Progenitor cell of endocrine pancreas (in vitro differentiated cells): ENCODE results near the gene BYSL. TPM values are rescaled to one million over a fixed set of nuclear protein-coding genes. Genes with fewer than 3 reads are reported as not detected.

Source experiments
- DNase-seq: peaks from one replicate; pipeline ENCODE4 v3.0.0; 2021; ENCODE audit warnings: low spot score; ENCODE audit not compliant: unreplicated experiment
- H3K27ac Mint-ChIP-seq: 2 replicates; pipeline ENCODE4 v1.8.0; 2021; ENCODE audit warnings: mild to moderate bottlenecking, moderate library complexity, mixed read lengths
- H3K27me3 Mint-ChIP-seq: 2 replicates; pipeline ENCODE4 v1.8.0; 2021; ENCODE audit warnings: mixed read lengths
- H3K36me3 Mint-ChIP-seq: 2 replicates; pipeline ENCODE4 v1.8.0; 2022; ENCODE audit warnings: mixed read lengths; ENCODE audit not compliant: insufficient read depth
- H3K4me1 Mint-ChIP-seq: 2 replicates; pipeline ENCODE4 v1.8.0; 2021; ENCODE audit warnings: low read depth, mixed read lengths
- H3K4me3 Mint-ChIP-seq: 2 replicates; pipeline ENCODE4 v1.8.0; 2021; ENCODE audit warnings: low read depth, mild to moderate bottlenecking, moderate library complexity, mixed read lengths
- H3K9me3 Mint-ChIP-seq: 2 replicates; pipeline ENCODE4 v1.8.0; 2021; ENCODE audit warnings: low read depth, mixed read lengths
- total RNA-seq: library from RNA; stranded (reverse); gene quantifications from 2 replicates; pipeline ENCODE4 v1.2.1, GENCODE V29; 2021
- TF ChIP-seq, protein P1 (sequence below): fragments of 200-600 bp; sonication (generic); IDR thresholded peaks from one replicate; pipeline ENCODE4 v1.5.0; 2021; ENCODE audit warnings: antibody characterized with exemption, mild to moderate bottlenecking; ENCODE audit not compliant: unreplicated experiment

The BYSL gene
- total RNA-seq, 1 donor from 2014 or later = 32.8 TPM

- H3K27ac Mint-ChIP-seq = no peak overlapping the region
- no peak overlapping the region for H3K4me3 Mint-ChIP-seq
- peaks cover 5% of the 10 kb centered on the region for H3K36me3 Mint-ChIP-seq
- peaks cover 21% of the 10 kb centered on the region for H3K27me3 Mint-ChIP-seq
- TF ChIP-seq, protein P1, sequence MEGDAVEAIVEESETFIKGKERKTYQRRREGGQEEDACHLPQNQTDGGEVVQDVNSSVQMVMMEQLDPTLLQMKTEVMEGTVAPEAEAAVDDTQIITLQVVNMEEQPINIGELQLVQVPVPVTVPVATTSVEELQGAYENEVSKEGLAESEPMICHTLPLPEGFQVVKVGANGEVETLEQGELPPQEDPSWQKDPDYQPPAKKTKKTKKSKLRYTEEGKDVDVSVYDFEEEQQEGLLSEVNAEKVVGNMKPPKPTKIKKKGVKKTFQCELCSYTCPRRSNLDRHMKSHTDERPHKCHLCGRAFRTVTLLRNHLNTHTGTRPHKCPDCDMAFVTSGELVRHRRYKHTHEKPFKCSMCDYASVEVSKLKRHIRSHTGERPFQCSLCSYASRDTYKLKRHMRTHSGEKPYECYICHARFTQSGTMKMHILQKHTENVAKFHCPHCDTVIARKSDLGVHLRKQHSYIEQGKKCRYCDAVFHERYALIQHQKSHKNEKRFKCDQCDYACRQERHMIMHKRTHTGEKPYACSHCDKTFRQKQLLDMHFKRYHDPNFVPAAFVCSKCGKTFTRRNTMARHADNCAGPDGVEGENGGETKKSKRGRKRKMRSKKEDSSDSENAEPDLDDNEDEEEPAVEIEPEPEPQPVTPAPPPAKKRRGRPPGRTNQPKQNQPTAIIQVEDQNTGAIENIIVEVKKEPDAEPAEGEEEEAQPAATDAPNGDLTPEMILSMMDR = no peak
- no peak for DNase-seq
- no peaks in the 10 kb centered on the region for H3K9me3 Mint-ChIP-seq
- H3K4me1 Mint-ChIP-seq = peaks cover 7% of the 10 kb centered on the region
Measured at GRCh38 chr6:41935685-41936072, 14.4 kb downstream of the BYSL start.

DNA sequence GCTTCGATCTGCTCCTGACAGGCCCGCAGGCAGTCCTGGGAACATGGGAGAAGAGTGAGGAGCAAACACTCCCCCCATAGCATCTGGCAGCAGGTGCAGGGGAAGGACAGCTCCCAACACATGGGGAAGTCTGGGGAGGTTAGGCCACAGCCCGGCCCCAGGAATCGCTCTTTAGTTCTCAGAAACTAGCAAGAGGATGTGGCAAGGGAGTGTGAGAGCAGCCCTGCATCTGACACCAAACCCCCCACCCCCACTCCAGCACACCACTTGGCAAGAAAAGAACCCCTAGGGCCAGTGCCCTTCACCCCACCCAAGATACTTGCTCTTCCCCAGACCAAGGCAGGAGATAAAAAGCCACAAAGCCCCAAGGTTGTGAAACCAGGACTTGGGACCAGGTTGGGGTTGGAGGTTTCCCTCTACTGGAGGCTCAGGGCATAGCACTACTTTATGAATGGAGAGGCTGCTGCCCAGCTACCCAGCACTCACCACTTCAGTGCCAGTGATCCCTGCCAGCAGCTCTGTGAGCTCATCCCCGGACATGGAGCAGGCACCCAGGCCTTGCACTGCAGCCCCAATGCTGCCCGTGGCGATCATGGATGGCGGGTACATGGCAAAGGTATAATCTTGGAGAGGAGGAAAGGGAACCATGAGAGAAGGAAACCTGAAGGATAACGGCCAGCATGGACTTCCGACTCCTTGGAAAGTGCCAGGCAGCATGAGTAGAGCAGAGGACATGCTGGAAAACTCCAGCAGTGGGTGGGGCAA, 15.0 kb downstream of the BYSL start:
- Mint-ChIP-seq H3K36me3 (peaks cover 5% of the 10 kb centered on the region), H3K27ac (no peak overlapping the region), H3K27me3 (peaks cover 25% of the 10 kb centered on the region), H3K4me3 (no peak overlapping the region), H3K9me3 (no peaks in the 10 kb centered on the region), H3K4me1 (peaks cover 7% of the 10 kb centered on the region)
- peak; percentile 35 for DNase-seq
- TF ChIP-seq, protein P1 = peak; percentile 78

DNA sequence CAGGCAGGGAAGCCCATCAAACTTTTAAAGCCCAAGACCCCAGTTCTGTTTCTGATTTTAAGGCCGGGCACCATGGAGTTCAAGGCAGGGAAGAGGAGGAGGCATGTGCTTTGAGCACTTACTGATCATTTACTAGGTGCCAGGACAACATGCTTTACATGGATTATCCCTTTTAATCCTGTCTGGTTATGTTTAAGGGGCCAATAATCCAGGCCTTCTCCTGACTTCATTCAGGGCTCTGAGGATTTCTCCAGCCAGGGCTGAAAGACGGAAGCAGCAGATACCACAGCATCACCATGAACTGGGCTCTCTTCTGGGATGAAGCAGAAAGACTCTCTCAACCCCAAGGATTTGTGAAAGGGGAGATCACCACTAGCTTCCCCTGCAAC, 16.2 kb downstream of the BYSL start:
- DNase-seq = no peak
- H3K9me3 Mint-ChIP-seq = no peaks in the 10 kb centered on the region
- peaks cover 10% of the 10 kb centered on the region for H3K4me1 Mint-ChIP-seq
- TF ChIP-seq, protein P1 = no peak
- H3K4me3 Mint-ChIP-seq = no peak overlapping the region
- H3K27ac Mint-ChIP-seq = no peak overlapping the region
- H3K27me3 Mint-ChIP-seq = peaks cover 25% of the 10 kb centered on the region
- peaks cover 5% of the 10 kb centered on the region for H3K36me3 Mint-ChIP-seq

DNA sequence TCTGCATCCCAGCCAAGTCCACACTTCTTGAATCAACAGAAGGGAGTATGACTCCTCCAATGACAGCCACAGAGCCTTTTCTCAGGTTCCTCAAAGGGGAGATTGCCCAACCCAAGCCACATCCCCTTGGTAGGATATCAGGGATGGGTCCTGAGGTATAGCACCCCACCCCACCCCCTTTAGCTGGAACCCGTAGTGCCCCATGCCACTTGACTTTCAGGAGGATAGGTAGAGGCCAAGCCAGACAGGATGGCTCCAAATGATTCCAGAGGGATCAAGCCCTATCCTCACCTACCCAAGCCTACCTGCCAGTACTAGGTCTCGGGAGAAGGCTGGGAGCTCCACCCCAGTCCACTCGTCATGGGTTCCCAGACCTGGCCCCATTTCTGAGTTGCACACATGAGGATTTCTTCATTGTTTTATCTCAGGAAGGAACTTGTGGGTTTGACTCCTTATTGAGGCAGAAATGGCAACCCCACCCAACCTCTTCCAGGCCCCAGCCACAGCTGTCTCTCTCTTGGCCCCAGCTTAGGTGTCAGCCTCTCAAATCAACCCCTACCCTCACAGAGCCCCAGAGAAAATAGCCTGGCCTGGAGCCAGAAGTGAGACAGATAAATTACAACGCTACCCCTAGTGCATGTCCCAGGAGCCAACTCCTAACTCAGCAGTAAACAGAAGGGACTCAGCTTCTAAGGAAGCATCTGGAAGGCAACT, 16.7 kb downstream of the BYSL start:
- TF ChIP-seq, protein P1 = no peak
- H3K4me1 Mint-ChIP-seq = peaks cover 10% of the 10 kb centered on the region
- H3K27ac Mint-ChIP-seq = no peak overlapping the region
- H3K36me3 Mint-ChIP-seq = peaks cover 2% of the 10 kb centered on the region
- no peak for DNase-seq
- H3K9me3 Mint-ChIP-seq = no peaks in the 10 kb centered on the region
- H3K4me3 Mint-ChIP-seq = no peak overlapping the region
- H3K27me3 Mint-ChIP-seq = peaks cover 25% of the 10 kb centered on the region

- Mint-ChIP-seq H3K27me3 (peaks cover 25% of the 10 kb centered on the region), H3K27ac (no peak overlapping the region), H3K4me1 (peaks cover 10% of the 10 kb centered on the region), H3K36me3 (peaks cover 1% of the 10 kb centered on the region), H3K4me3 (no peak overlapping the region), H3K9me3 (no peaks in the 10 kb centered on the region)
- TF ChIP-seq, protein P1 = no peak
- DNase-seq = no peak
Measured at GRCh38 chr6:41938590-41939175, 17.4 kb downstream of the BYSL start.
